Activated T-helper 17 cell treated with anti-CD3 and anti-CD28 coated beads, Interleukin-2, amount 50 U/mL, for 72 hours (primary cell): Measurements from ENCODE around the gene TMEM86B. TPM values are rescaled to one million over a fixed set of nuclear protein-coding genes. Genes with fewer than 3 reads are reported as not detected.

ENCODE experiments used
- ATAC-seq: fragments of 150-1000 bp; cut with Tn5 transposase; replicated peaks from 2 replicates; pipeline ENCODE4 v1.10.0; 2021; ENCODE audit warnings: mild to moderate bottlenecking, moderate library complexity
- H3K27ac Mint-ChIP-seq: one replicate; pipeline ENCODE4 v1.8.0; 2022; ENCODE audit warnings: mixed read lengths
- H3K27me3 Mint-ChIP-seq: one replicate; pipeline ENCODE4 v1.8.0; 2022; ENCODE audit warnings: mixed read lengths
- H3K36me3 Mint-ChIP-seq: one replicate; pipeline ENCODE4 v1.8.0; 2022; ENCODE audit warnings: low read depth, mild to moderate bottlenecking, mixed read lengths
- H3K4me1 Mint-ChIP-seq: one replicate; pipeline ENCODE4 v1.8.0; 2022; ENCODE audit warnings: mixed read lengths
- H3K4me3 Mint-ChIP-seq: one replicate; pipeline ENCODE4 v1.8.0; 2022; ENCODE audit warnings: mild to moderate bottlenecking, mixed read lengths
- H3K9me3 Mint-ChIP-seq: one replicate; pipeline ENCODE4 v1.8.0; 2022; ENCODE audit warnings: mixed read lengths
- total RNA-seq, 2 donors: library from RNA; stranded (reverse); gene quantifications; one replicate each; pipeline ENCODE4 v1.2.3, GENCODE V29; 2022

Gene TMEM86B, protein sequence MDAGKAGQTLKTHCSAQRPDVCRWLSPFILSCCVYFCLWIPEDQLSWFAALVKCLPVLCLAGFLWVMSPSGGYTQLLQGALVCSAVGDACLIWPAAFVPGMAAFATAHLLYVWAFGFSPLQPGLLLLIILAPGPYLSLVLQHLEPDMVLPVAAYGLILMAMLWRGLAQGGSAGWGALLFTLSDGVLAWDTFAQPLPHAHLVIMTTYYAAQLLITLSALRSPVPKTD
- 10 to 100 TPM in 1 of 2 donors, 1 to 10 TPM in 1; 8.5 to 11.3 TPM for total RNA-seq

DNA sequence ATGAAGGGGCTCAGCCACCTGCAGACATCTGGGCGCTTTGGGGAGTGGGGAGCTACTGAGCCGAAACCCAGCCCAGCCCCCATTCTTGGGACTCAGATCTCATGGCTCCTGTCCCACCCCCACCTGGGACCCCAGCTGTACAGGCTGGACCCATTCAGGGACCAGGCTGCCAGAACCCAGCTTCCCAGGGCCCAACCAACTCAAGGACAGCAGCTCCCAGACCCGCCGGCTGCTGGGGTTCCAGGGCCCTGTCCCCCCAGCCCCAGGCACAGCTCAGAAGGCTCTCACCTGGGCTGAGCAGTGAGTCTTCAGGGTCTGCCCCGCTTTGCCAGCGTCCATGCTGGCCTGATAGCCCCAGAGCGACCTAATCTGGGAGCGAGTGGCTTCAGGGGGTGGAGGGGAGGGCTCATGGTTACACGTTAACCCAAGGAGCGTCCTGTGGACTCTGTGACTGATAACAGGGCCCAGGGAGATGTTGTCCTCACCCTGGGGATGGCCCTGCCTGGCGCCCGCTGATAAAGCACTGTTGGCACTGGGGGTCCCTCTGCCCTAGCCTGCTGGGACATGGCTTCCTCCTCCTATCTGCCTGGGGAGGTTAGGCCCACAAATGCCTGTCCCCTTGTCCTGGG is at the start of gene TMEM86B:
Gene TMEM86B (minus strand): TSS at position 361 of the 629 bp plus-strand sequence. CDS start 22 bp downstream, at position 339.
- ATAC-seq: no peak
- Mint-ChIP-seq H3K4me1 (peaks cover 5% of the 10 kb centered on the region), H3K27ac (no peak within 1 kb of the TSS), H3K9me3 (no peaks in the 10 kb centered on the region), H3K4me3 (no peak within 1 kb of the TSS), H3K27me3 (no peaks in the 10 kb centered on the region), H3K36me3 (peaks cover 64% of the 10 kb centered on the region)

DNA sequence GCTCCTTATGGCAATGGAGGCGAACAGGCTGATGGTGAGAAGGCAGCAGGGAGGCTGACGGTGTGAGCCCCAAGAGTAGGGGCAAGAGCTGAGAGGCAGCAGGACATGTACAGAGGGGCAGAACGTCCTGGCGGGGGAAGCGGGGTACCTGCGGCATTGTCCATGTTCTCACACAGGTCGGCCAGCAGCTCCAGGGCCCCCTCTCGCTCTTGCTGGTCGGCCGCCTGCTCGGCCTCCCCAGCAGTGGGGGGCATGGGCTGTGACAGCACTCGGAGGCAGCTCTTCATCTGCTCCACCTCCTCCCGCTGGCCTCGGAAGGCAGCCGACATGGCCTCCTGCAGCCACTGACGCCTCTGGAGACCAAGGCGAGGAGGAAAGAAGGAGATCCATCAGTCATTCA is 48.9 kb upstream of the TMEM86B start:
- no peak for ATAC-seq
- H3K4me1 Mint-ChIP-seq: peaks cover 11% of the 10 kb centered on the region
- peak overlapping the region; percentile 98 for H3K4me3 Mint-ChIP-seq
- H3K27me3 Mint-ChIP-seq: no peaks in the 10 kb centered on the region
- H3K27ac Mint-ChIP-seq: no peak overlapping the region
- H3K36me3 Mint-ChIP-seq: peaks cover 36% of the 10 kb centered on the region
- no peaks in the 10 kb centered on the region for H3K9me3 Mint-ChIP-seq

DNA sequence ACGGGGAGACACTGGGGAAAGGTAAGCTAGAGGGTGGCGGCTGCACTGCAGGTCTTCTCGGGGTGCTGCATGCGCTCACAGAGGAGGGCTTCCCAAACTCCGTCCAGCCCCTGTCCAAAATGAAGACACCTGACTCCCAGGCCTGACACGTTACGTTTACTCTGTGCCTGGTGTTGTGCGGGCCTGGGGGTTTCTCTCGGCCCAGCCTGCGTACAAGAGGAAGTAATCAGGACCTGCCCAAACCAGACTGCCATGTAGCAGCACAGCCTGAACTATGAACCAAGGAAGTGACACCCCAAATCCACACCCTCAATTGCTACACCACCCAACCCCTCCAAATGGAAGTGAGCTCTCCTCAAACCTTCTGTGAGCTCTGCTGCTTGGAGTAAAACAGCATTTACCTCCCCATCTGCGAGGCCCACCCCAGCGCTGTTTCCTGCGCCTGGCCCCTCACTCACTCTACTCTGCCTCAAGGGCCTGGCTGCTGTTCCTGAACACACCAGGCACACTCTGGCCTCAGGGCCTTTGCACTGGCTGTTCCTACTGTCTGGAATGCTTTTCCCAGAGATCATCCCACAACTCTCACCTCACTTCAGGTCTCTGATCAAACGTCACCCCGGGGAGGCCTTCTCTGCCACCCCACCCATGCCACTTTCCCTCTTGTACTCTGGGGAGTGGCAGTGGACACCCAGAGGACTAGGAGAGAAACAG is 48.3 kb upstream of the TMEM86B start:
- H3K27me3 Mint-ChIP-seq: no peaks in the 10 kb centered on the region
- ATAC-seq: no peak
- H3K4me1 Mint-ChIP-seq: peaks cover 15% of the 10 kb centered on the region
- H3K9me3 Mint-ChIP-seq: no peaks in the 10 kb centered on the region
- peak overlapping the region; percentile 54 for H3K27ac Mint-ChIP-seq
- peaks cover 42% of the 10 kb centered on the region for H3K36me3 Mint-ChIP-seq
- H3K4me3 Mint-ChIP-seq: peak overlapping the region; percentile 28

DNA sequence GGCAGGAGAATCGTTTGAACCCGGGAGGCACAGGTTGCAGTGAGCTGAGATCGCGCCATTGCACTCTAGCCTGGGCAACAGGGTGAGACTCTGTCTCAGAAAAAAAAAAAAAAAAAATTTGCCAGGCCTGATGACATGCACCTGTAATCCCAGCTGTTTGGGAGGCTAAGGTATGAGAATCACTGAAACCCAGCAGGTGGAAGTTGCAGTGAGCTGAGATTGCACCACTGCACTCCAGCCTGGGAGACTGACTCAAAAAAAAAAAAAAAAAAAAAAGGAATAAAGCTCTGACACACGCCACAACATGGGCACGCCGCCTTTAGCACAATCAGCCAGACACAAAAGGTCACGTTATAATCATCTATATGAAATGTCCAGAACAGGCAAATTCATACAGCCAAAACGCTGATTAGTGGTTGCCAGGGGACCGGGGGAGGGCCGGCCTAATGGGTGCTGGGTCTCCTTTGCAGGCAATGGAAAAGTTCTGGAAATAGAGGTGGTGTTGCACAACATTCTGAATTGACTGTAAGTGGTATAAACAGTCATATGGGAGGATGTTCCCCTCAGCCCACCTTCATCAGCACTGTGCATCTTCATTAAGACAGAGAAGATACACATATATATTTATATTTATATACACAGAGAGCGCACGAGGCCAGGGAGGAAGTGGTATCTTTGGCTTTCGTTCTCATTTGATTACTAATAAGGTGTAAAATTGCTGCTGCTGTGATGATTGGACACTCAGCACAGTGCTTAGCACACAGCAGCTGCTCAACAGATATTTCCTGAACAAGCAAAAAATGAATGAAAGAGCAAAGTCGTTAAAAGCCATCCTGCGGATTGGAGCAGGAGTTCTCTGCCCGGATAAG is 47.5 kb upstream of the TMEM86B start:
- peak overlapping the region; percentile 54 for H3K27ac Mint-ChIP-seq
- H3K27me3 Mint-ChIP-seq: no peaks in the 10 kb centered on the region
- H3K4me1 Mint-ChIP-seq: peaks cover 15% of the 10 kb centered on the region
- H3K36me3 Mint-ChIP-seq: peaks cover 48% of the 10 kb centered on the region
- H3K9me3 Mint-ChIP-seq: no peaks in the 10 kb centered on the region
- H3K4me3 Mint-ChIP-seq: peak overlapping the region; percentile 28
- no peak for ATAC-seq

DNA sequence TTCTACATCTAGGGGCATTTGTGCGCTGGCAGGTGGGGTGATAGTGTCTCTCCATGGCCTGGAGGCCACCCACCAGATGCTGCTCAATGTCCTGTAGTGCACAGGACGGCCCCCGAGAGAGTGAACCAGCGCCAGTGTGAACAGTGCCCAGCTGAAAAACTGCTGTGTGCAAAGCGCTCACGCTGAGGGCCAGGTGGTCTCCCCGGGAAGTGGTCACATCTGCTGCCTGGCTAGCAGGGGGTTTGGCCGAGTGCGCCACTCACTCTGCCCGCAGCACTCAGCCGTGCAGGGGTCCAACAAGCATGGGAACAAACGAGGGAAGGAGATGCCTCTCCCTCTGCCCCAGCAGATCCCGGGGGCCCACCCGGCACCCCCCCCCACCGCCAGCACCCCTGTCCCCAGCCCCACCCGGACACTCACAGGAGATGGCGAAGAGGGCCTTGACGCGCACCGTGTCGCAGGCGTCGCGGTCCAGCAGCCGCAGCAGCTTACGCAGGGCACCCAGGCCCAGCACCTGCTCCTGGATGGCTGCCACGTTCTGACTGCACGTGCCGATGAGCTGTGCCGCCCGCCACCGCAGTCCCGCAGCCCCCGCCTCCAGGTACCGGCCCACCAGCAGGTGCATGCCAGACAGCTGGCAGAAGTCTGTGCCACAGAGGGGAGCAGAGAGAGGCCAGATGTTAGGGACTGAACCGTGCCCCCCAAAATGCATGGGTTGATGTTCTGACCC is 45.6 kb upstream of the TMEM86B start:
- H3K27ac Mint-ChIP-seq: no peak overlapping the region
- no peaks in the 10 kb centered on the region for H3K9me3 Mint-ChIP-seq
- no peaks in the 10 kb centered on the region for H3K27me3 Mint-ChIP-seq
- H3K4me1 Mint-ChIP-seq: peaks cover 14% of the 10 kb centered on the region
- no peak for ATAC-seq
- H3K36me3 Mint-ChIP-seq: peaks cover 49% of the 10 kb centered on the region
- H3K4me3 Mint-ChIP-seq: no peak overlapping the region

DNA sequence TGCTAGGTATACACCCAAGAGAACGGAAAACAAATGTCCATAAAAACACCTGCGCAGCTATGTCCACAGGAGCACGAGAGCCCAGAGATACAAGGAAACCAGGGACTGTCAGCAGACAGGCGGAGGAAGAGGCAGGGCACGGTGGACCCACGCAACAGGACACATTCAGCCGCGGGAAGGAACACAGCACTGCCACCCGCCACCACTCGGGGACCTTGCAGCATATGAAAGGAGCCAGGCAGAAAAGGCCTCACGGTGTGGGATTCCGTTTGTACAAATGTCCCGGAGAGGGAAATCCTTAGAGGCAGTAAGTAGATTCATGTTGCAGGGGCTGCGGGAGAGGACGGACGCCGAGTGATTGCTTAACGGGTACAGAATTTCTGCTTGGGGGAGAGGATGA is 43.6 kb upstream of the TMEM86B start:
- H3K4me3 Mint-ChIP-seq: no peak overlapping the region
- H3K9me3 Mint-ChIP-seq: no peaks in the 10 kb centered on the region
- H3K36me3 Mint-ChIP-seq: peaks cover 51% of the 10 kb centered on the region
- H3K27me3 Mint-ChIP-seq: no peaks in the 10 kb centered on the region
- ATAC-seq: no peak
- H3K27ac Mint-ChIP-seq: no peak overlapping the region
- peaks cover 14% of the 10 kb centered on the region for H3K4me1 Mint-ChIP-seq

DNA sequence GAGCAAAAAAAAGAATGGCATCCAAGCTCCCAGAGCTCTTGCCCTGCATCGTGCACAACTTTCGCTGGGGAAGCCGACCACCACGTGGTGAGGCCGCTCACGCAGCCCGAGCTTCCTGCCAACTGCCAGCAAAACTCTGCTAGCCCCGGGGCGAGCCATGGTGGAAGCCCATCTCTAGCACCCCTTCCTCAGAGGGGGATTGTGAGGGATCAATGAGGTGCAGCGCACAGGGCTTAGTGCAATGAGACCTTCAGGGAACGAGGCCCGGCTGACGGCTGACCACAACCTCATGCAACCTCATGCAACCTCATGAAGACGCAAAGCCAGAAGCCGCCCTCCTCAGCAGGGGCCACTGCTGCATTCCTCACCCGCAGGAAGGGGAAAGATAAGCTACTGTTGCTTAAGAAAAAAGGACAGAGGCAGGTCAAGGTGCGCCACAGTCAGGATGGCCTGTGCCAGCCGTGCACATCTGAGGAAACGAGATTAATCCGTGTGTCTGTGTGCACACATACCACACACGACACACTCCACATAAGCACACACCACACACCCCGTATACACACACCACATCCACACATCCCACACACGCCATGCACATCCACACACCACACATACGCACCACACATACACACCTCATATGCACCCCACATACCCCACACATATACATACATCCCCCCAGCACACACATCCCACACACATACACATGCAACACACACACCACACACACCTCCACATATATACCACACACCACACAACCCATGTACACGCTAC is 41.8 kb upstream of the TMEM86B start:
- peaks cover 41% of the 10 kb centered on the region for H3K36me3 Mint-ChIP-seq
- no peaks in the 10 kb centered on the region for H3K27me3 Mint-ChIP-seq
- ATAC-seq: no peak
- H3K27ac Mint-ChIP-seq: no peak overlapping the region
- H3K4me3 Mint-ChIP-seq: no peak overlapping the region
- H3K9me3 Mint-ChIP-seq: peaks cover 5% of the 10 kb centered on the region
- peaks cover 16% of the 10 kb centered on the region for H3K4me1 Mint-ChIP-seq

DNA sequence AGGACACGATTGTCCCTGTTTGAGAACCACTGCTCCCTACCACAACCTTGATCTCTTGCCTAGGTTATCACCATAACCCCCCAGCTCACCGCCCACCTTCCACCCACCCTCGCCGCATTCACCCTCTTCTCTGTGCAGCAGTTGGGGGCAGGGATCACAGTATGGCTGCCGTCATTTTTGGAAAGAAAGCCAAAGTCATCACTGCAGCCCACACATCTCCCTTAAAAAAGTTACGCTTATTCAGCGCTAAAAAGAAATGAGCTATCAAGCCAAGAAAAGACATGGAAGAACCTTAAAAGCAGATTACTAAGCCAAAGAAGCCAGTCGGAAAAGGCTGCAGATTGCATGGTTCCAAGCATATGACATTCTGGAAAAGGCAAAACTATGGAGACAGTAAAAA is 40.7 kb upstream of the TMEM86B start:
- H3K27ac Mint-ChIP-seq: no peak overlapping the region
- H3K9me3 Mint-ChIP-seq: peaks cover 5% of the 10 kb centered on the region
- no peaks in the 10 kb centered on the region for H3K27me3 Mint-ChIP-seq
- no peak overlapping the region for H3K4me3 Mint-ChIP-seq
- H3K4me1 Mint-ChIP-seq: peaks cover 16% of the 10 kb centered on the region
- H3K36me3 Mint-ChIP-seq: peaks cover 41% of the 10 kb centered on the region
- no peak for ATAC-seq

DNA sequence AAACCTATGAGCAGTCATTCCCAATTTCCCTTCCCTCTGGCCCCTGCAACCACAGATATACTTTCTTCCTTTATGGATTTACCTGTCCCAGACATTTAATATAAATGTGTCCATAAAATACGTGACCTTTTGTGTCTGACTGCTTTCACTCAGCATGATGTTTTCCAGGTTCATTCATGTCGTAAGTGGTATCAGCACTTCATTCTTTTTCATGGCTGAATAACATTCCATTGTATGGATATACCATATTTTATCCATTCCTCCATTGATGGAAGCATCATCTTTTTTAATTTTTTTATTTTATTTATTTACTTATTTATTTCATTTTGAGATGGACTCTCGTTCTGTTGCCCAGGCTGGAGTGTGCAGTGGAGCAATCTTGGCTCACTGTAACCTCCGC is 38.3 kb upstream of the TMEM86B start:
- no peak overlapping the region for H3K4me3 Mint-ChIP-seq
- H3K4me1 Mint-ChIP-seq: peaks cover 16% of the 10 kb centered on the region
- H3K27ac Mint-ChIP-seq: no peak overlapping the region
- peaks cover 25% of the 10 kb centered on the region for H3K36me3 Mint-ChIP-seq
- ATAC-seq: no peak
- no peaks in the 10 kb centered on the region for H3K27me3 Mint-ChIP-seq
- H3K9me3 Mint-ChIP-seq: peaks cover 5% of the 10 kb centered on the region

DNA sequence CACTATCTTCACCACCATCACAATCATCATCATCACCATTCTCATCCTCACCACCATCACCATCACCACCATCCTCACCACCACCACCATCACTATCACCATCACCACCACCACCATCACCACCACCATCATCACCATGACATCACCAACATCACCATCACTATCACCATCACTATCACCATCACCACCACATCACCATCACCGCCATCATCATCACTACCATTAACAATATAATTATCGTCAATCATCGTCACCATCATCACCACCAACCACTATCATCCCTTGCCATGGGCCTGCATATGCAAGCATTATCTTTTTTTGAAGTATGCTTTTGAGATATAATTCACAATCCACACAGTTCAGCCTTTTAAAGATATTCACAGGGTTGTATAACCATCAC is 37.8 kb upstream of the TMEM86B start:
- no peak overlapping the region for H3K4me3 Mint-ChIP-seq
- H3K27ac Mint-ChIP-seq: no peak overlapping the region

DNA sequence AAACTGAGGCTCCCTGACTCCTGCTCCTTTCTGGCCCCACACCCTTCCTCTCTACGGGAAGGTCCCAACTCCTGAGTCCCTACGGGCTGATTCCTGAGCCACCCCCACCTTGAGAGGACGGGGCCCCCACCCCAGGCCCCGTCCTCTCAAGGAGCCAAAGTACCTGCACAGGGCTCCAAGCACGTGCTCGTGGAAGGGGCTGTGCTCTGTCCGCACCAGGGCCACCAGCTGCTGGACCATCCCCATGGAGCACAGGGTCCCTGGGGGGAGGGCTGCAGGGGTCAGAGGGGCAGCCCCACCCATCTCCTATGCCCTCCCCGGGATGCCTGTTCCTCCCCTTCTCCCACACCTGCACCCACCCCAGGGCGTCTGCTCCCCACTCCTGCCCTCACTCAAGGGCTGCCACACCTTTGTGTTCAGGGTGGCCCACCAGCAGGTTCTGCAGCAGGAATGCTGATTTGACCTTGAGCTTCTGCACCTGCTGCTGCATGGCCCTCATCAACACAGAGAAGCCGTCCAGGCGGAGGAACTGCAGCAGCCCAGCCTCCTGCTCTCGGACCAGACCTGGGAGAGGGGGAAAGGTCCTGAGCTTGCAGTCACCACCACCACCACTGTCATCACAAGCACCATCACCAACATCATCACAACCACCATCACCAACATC is 37.3 kb upstream of the TMEM86B start:
- no peak overlapping the region for H3K27ac Mint-ChIP-seq
- no peak for ATAC-seq
- H3K9me3 Mint-ChIP-seq: peaks cover 5% of the 10 kb centered on the region
- H3K4me3 Mint-ChIP-seq: no peak overlapping the region
- peaks cover 16% of the 10 kb centered on the region for H3K4me1 Mint-ChIP-seq
- no peaks in the 10 kb centered on the region for H3K27me3 Mint-ChIP-seq
- peaks cover 19% of the 10 kb centered on the region for H3K36me3 Mint-ChIP-seq

More for the DNA sequence above, 37.8 kb upstream of the TMEM86B start:
- H3K4me1 Mint-ChIP-seq: peaks cover 16% of the 10 kb centered on the region
- peaks cover 5% of the 10 kb centered on the region for H3K9me3 Mint-ChIP-seq
- no peaks in the 10 kb centered on the region for H3K27me3 Mint-ChIP-seq
- H3K36me3 Mint-ChIP-seq: peaks cover 21% of the 10 kb centered on the region
- ATAC-seq: no peak

DNA sequence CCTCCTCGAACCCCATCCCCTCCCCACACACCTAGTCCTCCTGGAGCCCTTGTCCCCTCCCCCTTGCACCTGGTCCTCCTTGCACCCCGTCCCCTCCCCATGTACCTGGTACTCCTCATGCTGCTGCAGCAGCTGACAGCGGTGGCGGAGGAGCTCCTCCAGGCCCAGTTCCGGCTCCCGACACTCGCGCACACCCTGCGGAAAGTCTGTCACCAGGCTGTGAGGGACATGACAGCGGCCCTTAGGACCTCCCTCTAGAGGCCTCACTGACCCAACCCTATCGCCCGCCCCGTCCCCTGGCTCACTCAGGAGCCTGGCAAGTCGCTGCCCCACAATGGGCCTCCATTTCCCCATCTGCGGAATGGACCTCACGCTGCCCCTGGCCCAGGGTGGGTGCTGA is 36.6 kb upstream of the TMEM86B start:
- H3K36me3 Mint-ChIP-seq: peaks cover 19% of the 10 kb centered on the region
- peaks cover 16% of the 10 kb centered on the region for H3K4me1 Mint-ChIP-seq
- no peak overlapping the region for H3K27ac Mint-ChIP-seq
- ATAC-seq: no peak
- H3K4me3 Mint-ChIP-seq: no peak overlapping the region
- H3K9me3 Mint-ChIP-seq: peaks cover 5% of the 10 kb centered on the region
- no peaks in the 10 kb centered on the region for H3K27me3 Mint-ChIP-seq

DNA sequence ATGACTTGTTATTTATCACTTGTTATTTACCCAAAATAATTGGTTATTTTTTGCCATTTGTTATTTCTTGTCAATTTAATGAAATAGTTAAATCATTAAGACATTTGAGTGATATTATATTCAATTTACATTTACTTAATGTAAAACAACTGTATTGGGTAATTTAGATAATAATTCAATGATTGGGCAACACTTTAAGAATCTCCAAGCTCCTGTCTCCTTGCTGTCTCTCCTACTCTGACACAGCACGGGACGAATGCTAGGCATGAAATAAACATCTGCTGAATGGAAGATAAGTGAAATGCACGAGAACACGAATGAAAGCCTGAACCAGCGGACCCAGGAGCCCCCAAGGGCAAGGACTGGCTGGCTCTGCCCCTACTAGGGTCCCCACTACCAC is 36.0 kb upstream of the TMEM86B start:
- ATAC-seq: no peak
- peaks cover 17% of the 10 kb centered on the region for H3K36me3 Mint-ChIP-seq
- peaks cover 16% of the 10 kb centered on the region for H3K4me1 Mint-ChIP-seq
- peaks cover 5% of the 10 kb centered on the region for H3K9me3 Mint-ChIP-seq
- H3K27me3 Mint-ChIP-seq: no peaks in the 10 kb centered on the region
- H3K4me3 Mint-ChIP-seq: no peak overlapping the region
- no peak overlapping the region for H3K27ac Mint-ChIP-seq
